GM18505 (cell line): ENCODE measurements around the gene PDGFRB.

Experiments used
- ATAC-seq: cut with Tn5 transposase; IDR thresholded peaks from one replicate; pipeline ENCODE4 v1.9.1; 2021; ENCODE audit not compliant: unreplicated experiment
- POLR2A ChIP-seq: IDR thresholded peaks from 4 replicates; pipeline ENCODE4 v1.6.1; 2011; ENCODE audit warnings: borderline replicate concordance; ENCODE audit not compliant: insufficient read depth, insufficient read length; ENCODE audit errors: extremely low read depth

Gene PDGFRB

DNA sequence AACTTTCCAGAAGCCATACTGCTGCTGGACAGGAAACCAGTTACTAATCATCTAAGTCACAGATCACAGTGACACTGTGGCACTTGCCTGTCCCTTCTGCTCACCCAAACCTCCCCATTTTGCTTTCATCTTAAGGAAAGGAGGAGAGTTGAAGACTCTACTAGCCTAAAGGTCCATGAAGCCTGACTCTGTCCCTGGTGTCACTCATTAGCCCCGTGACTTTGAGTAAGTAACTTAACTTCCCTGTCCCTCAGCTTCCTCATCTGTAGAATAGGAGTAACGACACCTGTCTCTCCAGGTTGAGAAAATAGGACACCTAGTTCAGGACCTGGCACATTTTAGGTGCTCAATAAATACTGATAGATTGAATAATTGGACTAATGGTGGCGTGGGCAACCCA, 33.7 kb upstream of the PDGFRB start:
- no peak for ATAC-seq
- TF ChIP-seq POLR2A, result no peak

DNA sequence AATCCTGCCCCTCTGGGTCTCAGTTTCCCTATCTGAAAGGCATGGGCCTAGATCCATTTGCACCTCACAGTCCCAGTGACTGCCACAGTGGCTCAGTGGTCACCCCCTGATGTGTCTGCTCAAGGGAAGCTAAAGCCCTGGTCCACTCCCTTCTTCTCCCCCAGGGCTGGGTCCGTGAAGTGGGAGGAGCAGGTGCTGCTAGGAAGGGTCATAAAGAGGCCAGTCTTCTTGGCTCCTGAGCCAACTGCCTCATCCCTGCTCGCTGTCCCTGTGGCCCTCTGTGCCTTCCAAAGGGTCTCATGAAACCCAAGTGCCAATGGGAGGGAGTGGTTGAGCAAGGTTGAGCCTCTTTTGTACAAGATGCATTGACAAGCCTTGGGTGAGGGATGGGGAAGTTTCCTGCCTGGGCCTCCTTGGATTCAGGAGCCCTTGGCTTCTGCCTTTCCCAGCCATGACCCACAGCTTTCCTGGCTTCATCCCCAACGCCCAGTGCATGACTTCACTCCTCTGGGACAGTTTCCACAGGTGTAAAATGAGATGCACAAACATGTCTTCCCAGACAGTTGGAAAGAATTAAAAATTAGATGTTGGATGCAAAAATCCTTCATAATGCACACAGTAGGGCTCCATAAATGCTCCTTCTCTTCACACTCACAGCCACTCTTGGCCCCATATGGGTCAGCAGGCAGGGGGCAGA, 32.6 kb upstream of the PDGFRB start:
- no peak for ATAC-seq
- TF ChIP-seq POLR2A, result no peak

DNA sequence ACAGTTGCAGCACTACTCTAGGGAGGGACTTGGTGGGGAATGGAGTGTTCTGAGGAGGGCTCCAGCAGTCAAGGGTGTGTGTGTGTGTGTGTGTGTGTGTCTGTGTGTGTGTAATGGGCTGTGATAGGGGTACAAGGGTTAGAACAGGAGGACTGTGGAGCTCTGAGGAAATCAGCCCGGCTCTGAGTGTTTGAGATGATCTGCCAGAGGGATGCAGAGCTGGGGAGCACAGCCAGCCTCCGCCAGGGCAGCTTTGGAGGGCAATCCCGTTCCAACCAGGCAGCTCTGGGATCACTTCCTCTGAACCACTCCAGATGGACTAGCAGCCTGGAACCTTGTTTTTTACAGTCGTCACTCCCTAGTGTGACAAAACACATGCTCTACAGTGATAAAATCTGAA, 31.3 kb upstream of the PDGFRB start:
- no peak for ATAC-seq
- no peak for TF ChIP-seq POLR2A

DNA sequence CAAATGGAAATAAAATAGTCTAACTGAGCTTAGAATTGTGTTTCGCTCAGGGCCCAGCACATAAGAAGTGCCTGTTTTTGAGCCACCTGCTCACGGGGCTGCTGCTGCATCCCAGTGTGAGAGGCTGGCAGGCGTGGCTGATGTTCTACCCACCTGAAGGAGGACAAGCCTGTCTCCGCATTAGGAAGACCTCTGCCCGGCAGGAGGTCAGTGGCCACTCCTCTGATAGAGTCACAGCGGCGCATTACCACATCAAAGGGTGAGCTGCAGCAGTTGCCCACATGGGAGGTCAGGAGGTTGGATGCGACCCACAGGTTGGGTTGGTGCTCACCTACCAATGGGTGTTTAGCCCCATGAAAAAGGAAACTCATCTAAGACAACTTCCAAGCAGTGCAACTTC, 30.5 kb upstream of the PDGFRB start:
- ATAC-seq, result no peak
- no peak for TF ChIP-seq POLR2A

DNA sequence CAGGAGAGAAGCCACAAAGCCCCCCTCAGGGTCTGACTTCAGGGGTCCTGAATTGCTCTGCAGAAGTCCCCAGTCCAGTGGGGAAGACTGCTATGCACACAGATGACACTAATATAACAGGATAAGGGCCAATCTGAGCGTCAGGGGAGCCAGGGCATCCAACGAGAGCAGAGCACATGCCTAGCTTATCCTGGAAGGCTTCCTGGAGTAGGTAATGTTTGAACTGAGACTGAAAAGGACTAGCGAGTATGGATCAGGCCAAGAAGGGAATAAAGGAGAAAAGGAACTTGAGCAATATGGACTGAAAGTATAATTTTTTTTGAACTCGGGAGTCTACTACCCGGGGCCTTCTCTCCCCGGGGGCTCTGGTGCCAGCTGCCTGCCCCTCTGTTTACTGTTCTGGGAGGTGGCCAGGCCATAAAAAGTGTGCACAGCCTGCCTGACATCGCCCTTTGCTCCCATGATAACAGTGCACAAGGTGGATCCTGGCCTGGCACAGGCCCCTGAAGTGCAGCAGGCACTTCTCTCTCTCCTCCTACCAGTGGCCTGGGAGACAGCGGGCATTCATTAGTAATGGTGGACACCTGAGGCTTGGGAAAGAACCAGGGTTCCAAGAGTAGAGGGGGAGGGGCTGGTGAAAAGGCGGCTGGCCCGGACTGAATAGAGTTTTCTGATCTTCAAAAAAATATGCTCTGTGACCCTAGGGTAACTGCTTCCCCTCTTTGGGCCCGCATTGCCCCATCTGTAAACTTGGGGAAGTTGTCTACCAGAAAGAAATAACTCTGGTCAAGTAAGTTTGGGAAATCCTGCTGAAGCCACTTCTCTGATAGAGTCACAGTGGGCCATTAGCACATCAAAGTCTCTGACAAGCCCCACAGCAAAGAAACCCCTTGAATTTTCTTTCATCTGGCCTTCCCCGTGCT, 29.6 kb upstream of the PDGFRB start:
- TF ChIP-seq POLR2A, result no peak
- ATAC-seq, result no peak

DNA sequence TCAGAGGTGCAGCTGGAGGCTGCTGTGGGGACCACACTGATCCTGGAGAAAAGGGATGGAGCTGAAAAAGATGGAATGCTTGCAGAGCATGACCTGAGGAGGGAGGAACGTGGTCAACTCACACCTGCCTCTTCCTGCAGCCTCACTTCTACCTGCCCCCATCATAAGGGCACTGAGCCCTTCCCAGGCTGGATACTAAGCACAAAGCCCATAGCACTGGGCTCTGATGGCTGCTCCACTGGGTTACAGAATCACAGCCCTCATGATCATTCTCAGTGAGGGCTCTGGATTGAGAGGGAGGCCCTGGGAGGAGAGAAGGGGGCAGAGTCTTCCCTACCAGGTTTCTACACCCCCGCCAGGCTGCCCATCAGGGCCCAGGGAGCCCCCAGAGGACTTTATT, 28.4 kb upstream of the PDGFRB start:
- ATAC-seq, result no peak

DNA sequence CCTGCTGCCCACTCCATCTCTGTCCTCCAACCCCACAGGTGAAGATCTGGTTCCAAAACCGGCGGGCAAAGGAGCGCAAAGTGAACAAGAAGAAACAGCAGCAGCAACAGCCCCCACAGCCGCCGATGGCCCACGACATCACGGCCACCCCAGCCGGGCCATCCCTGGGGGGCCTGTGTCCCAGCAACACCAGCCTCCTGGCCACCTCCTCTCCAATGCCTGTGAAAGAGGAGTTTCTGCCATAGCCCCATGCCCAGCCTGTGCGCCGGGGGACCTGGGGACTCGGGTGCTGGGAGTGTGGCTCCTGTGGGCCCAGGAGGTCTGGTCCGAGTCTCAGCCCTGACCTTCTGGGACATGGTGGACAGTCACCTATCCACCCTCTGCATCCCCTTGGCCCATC, 27.8 kb upstream of the PDGFRB start:
- no peak for ATAC-seq
- TF ChIP-seq POLR2A, result no peak

More for the DNA sequence above, 28.4 kb upstream of the PDGFRB start:
- TF ChIP-seq POLR2A, result no peak

DNA sequence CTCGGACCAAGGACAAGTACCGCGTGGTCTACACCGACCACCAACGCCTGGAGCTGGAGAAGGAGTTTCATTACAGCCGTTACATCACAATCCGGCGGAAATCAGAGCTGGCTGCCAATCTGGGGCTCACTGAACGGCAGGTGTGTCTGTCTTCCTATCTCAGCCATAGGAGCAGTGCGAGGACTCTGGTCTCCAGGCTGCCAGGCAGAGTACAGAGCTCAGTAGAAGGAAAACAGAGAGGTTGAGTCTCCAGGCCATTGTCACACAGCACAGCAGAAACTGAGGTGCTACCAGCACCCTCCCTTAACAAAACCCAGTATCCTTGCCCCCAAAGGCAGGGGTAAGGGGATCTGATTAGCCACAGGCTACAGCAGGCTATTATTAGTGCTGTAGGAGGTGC, 27.1 kb upstream of the PDGFRB start:
- ATAC-seq, result no peak
- TF ChIP-seq POLR2A, result no peak

DNA sequence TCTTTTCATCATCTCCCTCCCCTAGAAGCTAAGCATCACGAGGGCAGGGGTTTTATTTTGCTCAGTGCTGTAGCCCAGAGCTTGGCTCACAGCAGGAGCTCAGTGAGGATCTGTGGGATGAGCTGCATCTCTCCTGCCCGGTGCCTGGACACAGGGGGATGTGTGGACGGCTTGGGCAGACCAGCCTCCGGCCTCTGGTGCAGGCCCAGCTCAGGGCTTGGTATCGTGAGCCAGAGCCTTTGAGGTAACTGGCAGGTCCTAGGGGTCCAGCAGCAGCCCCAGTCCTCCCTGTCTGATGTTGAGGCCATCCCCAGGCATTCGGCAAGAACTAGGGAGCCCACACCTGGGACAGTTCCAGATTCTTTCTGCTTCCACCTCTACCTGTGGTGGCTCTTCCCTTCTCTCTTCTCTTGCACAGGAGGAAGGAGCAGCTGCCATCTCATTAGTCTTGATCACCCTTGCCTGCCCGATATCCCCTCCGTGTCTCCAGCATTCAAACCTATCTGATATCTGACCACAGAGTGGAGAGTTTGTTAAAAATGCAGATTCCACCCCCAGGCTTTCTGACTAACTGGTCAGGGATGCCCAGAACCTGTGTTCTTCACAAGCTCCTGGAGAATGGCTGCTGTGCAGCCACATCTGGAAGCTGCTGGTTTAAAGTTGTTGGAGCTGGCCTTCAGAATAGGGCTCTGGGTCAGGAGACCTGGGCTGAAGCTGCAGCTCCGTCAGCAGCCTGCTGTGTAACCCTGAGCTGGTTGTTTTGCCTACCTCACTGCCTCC, 26.3 kb upstream of the PDGFRB start:
- no peak for ATAC-seq
- TF ChIP-seq POLR2A, result no peak

DNA sequence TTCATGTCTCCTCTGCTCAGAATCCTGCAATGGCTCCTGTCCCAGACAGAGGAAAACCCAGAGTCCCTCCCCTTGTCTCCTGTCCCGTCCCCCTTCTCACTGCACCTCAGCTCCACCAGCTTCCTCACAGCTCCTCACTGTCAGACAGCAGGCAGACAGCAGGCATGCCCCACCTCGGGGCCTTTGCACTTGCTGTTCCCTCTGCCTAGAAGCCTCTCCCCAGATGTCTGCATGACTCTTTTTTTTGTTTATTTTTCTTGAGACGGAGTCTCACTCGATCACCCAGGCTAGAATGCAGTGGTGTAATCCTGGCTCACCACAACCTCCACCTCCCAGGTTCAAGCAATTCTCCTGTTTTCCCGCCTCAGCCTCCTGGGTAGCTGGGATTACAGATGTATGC, 25.4 kb upstream of the PDGFRB start:
- no peak for ATAC-seq
- no peak for TF ChIP-seq POLR2A

DNA sequence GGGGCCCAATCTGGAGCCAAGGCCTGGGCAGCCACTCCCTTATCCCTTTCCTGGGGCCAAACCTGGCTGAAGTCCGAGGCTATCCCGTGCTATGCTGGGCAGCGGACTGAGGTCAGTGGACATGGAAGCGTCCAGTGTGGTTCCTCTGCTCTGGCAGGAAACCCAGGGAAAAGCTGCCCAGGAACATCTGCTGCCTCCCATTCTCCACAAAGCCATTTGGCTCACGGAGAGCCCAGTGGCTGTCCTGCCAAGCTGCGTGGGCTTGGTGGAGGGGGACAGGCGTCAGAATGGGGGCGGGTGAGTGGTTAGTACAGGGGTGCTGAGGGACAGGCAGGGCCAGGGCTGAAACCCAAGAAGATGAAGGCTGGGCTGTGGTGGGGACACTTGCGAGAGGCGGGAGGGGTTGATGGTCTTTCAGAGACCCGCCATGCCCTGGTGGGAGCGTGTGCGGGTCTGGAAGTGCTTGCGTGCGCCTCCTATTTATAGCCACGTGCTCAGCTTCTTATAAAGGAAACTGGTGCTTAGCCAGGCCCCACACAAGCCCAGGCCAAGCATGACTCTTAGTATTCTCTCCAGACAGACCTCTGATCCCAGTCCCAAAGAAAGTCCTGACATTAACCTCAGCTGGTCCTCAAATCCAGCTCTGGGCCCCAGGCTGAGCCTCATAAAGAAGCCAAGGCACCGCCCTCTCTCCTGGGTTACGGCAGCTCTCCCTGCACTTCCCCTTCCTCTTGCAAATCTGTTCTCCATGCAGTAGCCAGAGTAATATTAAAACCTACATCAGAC, 24.8 kb upstream of the PDGFRB start:
- ATAC-seq, result no peak

DNA sequence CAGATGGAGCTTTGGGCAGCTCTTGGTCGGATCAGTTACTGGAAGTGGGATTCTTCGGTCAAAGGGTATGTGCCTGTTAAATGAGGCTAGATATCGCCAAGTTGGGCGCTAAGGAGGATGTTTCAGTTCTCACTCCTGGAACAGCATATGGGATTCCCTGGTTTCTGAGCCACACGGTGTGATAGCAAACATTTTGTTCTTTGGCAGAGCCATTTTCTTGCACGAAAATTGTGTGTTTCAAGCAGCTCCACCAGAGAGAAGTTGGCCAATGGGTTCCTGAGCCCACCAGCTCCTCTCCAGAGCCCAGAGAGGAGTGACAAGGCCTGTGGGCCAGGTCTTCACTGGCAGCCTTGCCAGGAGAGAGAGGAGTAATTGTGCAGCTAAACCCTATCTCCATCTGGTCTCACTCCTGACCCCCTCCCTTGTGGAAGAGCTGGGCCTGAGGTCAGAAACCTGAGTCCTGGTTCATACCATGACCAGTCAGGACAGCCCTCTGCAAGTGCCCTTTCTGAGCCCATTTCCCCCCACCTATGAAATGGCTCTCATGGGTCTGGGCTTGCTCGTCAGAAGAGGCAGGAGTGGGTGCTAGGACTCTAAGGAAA, 23.5 kb upstream of the PDGFRB start:
- no peak for ATAC-seq
- no peak for TF ChIP-seq POLR2A

More for the DNA sequence above, 24.8 kb upstream of the PDGFRB start:
- no peak for TF ChIP-seq POLR2A
